ENCODE data around the gene ECI2.

ECI2 gene

DNA sequence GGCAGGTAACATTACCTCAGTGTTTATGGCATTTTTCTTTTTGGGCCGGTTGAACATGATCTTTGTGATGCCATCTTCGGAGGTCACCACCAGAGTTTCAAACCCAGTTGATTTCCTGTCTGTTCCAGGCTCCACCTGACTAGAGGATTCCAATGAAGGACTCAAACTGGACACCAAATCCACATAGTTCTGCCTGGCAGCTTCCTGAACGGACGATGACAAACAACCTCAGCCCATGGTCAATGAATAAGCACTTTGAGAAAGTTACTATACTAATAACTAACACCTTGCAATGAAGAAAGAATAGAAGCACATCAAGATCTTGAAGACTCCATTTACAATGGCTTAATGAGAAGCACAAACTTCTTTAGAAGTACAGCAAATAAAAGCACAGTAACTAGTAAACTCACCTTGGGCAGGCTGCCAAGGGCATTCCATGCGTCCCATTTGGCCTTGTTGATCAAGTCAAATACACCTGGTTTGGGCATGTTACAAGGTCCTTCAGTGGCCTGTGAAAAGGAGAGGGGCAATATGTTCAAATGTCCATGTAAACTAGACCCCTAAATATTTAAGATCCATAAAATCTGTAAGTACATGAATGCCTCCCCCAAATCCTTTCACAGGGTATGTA lies 4.9 kb downstream of the ECI2 start:
- TF ChIP-seq, protein P1, sequence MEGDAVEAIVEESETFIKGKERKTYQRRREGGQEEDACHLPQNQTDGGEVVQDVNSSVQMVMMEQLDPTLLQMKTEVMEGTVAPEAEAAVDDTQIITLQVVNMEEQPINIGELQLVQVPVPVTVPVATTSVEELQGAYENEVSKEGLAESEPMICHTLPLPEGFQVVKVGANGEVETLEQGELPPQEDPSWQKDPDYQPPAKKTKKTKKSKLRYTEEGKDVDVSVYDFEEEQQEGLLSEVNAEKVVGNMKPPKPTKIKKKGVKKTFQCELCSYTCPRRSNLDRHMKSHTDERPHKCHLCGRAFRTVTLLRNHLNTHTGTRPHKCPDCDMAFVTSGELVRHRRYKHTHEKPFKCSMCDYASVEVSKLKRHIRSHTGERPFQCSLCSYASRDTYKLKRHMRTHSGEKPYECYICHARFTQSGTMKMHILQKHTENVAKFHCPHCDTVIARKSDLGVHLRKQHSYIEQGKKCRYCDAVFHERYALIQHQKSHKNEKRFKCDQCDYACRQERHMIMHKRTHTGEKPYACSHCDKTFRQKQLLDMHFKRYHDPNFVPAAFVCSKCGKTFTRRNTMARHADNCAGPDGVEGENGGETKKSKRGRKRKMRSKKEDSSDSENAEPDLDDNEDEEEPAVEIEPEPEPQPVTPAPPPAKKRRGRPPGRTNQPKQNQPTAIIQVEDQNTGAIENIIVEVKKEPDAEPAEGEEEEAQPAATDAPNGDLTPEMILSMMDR (IDR thresholded peaks at IDR 0.05): no peak
- Histone ChIP-seq H3K27me3 (peaks cover 17% of the 10 kb centered on the region), H3K4me3 (ENCODE audit: low read depth in 1 of 2, low read length in 1 of 2) (no peak overlapping the region), H3K36me3 (no peaks in the 10 kb centered on the region), H3K9me3 (no peaks in the 10 kb centered on the region), H3K4me1 (ENCODE audit: control insufficient read depth in 1 of 2, insufficient read depth in 1 of 2, low read depth in 1 of 2, low read length in 1 of 2) (peaks cover 6 to 7% of the 10 kb centered on the region in 2 experiments), H3K27ac (no peak overlapping the region)

DNA sequence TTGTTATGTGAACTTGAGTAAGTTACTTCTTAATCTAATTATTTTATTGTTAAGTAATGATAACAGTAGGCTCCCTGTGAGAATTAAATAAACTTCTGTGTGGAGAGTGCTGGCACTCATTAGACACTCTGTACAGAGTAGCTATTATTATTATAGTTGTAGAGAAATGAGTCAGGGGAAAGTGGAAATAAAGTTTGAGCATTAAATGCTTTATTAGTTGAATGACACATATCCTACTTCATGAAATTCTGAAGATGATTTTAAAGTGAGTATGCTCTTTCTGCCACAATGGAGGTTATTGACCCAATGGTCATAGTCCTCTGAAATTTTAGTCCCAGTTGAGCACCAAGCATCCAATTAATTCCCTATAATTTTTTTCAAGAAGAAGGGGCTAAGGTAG lies 5.9 kb downstream of the ECI2 start:
- Histone ChIP-seq H3K4me1 (ENCODE audit: control insufficient read depth in 1 of 2, insufficient read depth in 1 of 2, low read depth in 1 of 2, low read length in 1 of 2) (no peaks in the 10 kb centered on the region), H3K27me3 (peaks cover 6% of the 10 kb centered on the region), H3K9me3 (no peaks in the 10 kb centered on the region), H3K27ac (no peak overlapping the region), H3K4me3 (ENCODE audit: low read depth in 1 of 2, low read length in 1 of 2) (no peak overlapping the region), H3K36me3 (no peaks in the 10 kb centered on the region)
- TF ChIP-seq, protein P1 (IDR thresholded peaks at IDR 0.05): no peak

DNA sequence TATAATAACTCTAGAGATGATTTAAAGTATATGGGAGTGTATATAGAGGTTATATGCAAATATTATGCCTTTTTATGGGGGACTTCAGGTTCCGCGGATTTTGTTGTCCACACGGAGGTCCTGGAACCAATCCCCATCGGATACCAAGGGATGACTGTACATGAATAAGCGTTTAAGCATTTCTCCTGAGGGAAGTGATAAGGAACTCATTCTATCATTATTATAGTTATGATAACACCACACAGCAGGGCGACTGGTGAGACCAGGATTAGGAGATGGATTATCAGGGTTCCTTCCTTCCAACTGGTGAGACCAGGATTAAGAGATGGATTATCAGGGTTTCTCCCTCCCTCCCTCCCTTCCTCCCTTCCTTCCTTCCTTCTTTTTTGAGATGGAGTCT lies 6.6 kb downstream of the ECI2 start:
- H3K9me3 ChIP-seq: no peaks in the 10 kb centered on the region
- H3K4me3 ChIP-seq (ENCODE audit: low read depth in 1 of 2, low read length in 1 of 2): no peak overlapping the region
- no peaks in the 10 kb centered on the region for H3K36me3 ChIP-seq
- TF ChIP-seq, protein P1 (IDR thresholded peaks at IDR 0.05): no peak
- H3K27me3 ChIP-seq: no peaks in the 10 kb centered on the region
- no peak overlapping the region for H3K27ac ChIP-seq
- H3K4me1 ChIP-seq (ENCODE audit: control insufficient read depth in 1 of 2, insufficient read depth in 1 of 2, low read depth in 1 of 2, low read length in 1 of 2): no peaks in the 10 kb centered on the region

DNA sequence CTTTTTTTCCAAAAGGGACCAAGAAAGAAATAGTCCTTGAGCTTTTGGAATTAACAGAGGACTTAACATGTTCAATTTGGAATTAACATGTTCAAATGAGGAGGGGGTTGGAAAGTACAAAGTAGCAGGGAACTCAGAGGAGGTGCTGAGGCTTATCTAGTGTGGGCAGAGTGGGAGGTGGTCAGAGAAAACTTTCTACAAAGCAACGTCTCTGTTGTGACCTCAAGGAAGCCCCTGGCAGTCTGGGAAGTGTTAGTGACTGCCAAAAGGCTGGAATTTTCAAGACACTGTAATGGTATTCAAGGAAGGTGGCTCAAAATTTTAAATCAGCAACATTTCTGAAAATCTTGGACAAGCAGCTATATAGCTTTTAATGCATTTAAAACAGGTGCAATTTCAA lies 7.3 kb downstream of the ECI2 start:
- Histone ChIP-seq H3K4me3 (ENCODE audit: low read depth in 1 of 2, low read length in 1 of 2) (no peak overlapping the region), H3K9me3 (no peaks in the 10 kb centered on the region), H3K36me3 (no peaks in the 10 kb centered on the region), H3K4me1 (ENCODE audit: control insufficient read depth in 1 of 2, insufficient read depth in 1 of 2, low read depth in 1 of 2, low read length in 1 of 2) (no peaks in the 10 kb centered on the region), H3K27ac (no peak overlapping the region), H3K27me3 (no peaks in the 10 kb centered on the region)
- TF ChIP-seq, protein P1 (IDR thresholded peaks at IDR 0.05): no peak

DNA sequence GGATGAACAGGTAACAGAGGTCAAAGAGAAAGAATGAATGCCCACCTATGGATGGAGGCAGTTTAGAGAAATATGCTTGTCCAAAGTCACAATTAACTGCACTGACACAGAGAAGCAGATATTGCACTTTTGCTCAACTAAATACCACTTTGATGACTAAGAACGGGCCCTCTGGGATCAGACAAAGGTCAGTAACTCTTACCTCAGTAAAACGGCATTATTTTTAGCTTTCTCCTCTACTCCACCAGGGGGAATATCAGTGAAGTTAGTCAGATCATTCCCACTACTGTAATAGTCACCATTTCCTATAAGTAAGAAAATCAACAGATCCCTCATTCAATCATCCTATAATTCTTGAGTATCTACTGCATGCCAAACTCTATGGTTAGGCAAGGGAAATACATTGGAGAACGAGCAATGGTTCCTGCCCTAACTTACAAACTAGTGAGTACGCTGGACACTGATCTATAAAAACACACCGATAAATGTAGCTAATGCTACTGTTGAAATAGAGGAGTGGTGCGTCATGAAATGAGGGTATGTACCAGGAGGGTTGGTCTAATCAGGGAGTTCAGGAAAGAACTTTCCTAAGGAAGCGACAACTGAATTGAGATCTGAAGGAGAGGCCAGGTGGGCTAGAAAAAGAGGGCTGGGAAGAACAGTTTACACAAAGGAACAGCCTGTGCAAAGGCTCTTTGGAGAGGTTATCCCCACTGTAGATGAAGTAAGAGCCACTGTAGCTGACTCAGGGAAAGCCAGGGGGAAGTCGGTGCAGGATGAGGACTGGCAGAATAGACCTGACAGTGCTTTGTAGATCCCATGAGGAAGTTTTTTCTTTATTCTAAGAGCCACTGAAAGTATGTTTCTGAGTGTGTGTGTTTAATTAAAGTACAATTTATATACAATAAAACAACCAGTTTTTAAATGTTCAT lies 9.2 kb downstream of the ECI2 start:
- no peaks in the 10 kb centered on the region for H3K9me3 ChIP-seq
- H3K4me1 ChIP-seq (ENCODE audit: control insufficient read depth in 1 of 2, insufficient read depth in 1 of 2, low read depth in 1 of 2, low read length in 1 of 2): no peaks in the 10 kb centered on the region
- no peak overlapping the region for H3K4me3 ChIP-seq (ENCODE audit: low read depth in 1 of 2, low read length in 1 of 2)
- H3K27ac ChIP-seq: no peak overlapping the region
- no peaks in the 10 kb centered on the region for H3K36me3 ChIP-seq
- TF ChIP-seq, protein P1 (IDR thresholded peaks at IDR 0.05): no peak
- no peaks in the 10 kb centered on the region for H3K27me3 ChIP-seq
